HG03442 (cell line): ENCODE data around the gene BPNT1.
A peak's percentile ranks its signal among the peaks of the same experiment; 100 is the strongest.
"Not testable (repeated sequence)": the region's sequence is repeated elsewhere in the genome, so short reads cannot be mapped to it uniquely, and the experiment has no call there.

Source experiments
- ATAC-seq: cut with Tn5 transposase; IDR thresholded peaks from one replicate; pipeline ENCODE4 v1.9.1; 2021; ENCODE audit warnings: mild to moderate bottlenecking, moderate library complexity; ENCODE audit not compliant: unreplicated experiment

The BPNT1 gene

GRCh38 chr1:220089650-220090556, at the start of gene BPNT1:
TSS of gene BPNT1 (minus strand) at chr1:220089788. CDS start at chr1:220079846, 9,942 bp downstream.
- ATAC-seq, result peak; percentile 53

GRCh38 chr1:220137019-220137786, 47.6 kb upstream of the BPNT1 start:
- ATAC-seq, result no peak

- ATAC-seq, result no peak
Measured at GRCh38 chr1:220135755-220136154, 46.2 kb upstream of the BPNT1 start.

GRCh38 chr1:220129479-220130210, 40.1 kb upstream of the BPNT1 start:
- no peak for ATAC-seq

- no peak for ATAC-seq
Measured at GRCh38 chr1:220127076-220127475, 37.5 kb upstream of the BPNT1 start.

GRCh38 chr1:220124542-220124941, 35.0 kb upstream of the BPNT1 start:
- no peak for ATAC-seq

GRCh38 chr1:220123889-220124288, 34.3 kb upstream of the BPNT1 start:
- no peak for ATAC-seq

- ATAC-seq, result no peak
Measured at GRCh38 chr1:220123066-220123465, 33.5 kb upstream of the BPNT1 start.

GRCh38 chr1:220121791-220122530, 32.4 kb upstream of the BPNT1 start:
- no peak for ATAC-seq

- no peak for ATAC-seq
Measured at GRCh38 chr1:220119043-220119512, 29.5 kb upstream of the BPNT1 start.

- ATAC-seq, result no peak
Measured at GRCh38 chr1:220113136-220113695, 23.6 kb upstream of the BPNT1 start.

GRCh38 chr1:220112600-220112999, 23.0 kb upstream of the BPNT1 start:
- ATAC-seq, result not testable (repeated sequence)

GRCh38 chr1:220110473-220110872, 20.9 kb upstream of the BPNT1 start:
- ATAC-seq, result not testable (repeated sequence)

- no peak for ATAC-seq
Measured at GRCh38 chr1:220099826-220100225, 10.2 kb upstream of the BPNT1 start.

GRCh38 chr1:220094016-220094911, 4.7 kb upstream of the BPNT1 start, which contains the start of gene IARS2:
TSS of gene IARS2 (plus strand) at chr1:220094132. CDS start at chr1:220094217, 85 bp downstream.
- ATAC-seq, result peak; percentile 60

GRCh38 chr1:220093361-220094015, 3.9 kb upstream of the BPNT1 start:
- peak; percentile 9 for ATAC-seq

GRCh38 chr1:220092694-220093093, 3.1 kb upstream of the BPNT1 start:
- ATAC-seq, result no peak

- ATAC-seq, result peak; percentile 47
Measured at GRCh38 chr1:220086261-220086686, 3.3 kb downstream of the BPNT1 start.
